Nephron (organoid): ENCODE data around the gene XPC.

ENCODE experiments used
- H3K27ac Mint-ChIP-seq, 3 experiments: 2 replicates each; pipeline ENCODE4 v1.8.0; 2020; ENCODE audit warnings: mixed read lengths in 3 of 3, mild to moderate bottlenecking in 2 of 3, moderate library complexity in 1 of 3
- H3K27me3 Mint-ChIP-seq: 2 replicates; pipeline ENCODE4 v1.8.0; 2021; ENCODE audit warnings: low read depth, mild to moderate bottlenecking, moderate library complexity, mixed read lengths
- H3K36me3 Mint-ChIP-seq: 2 replicates; pipeline ENCODE4 v1.8.0; 2020; ENCODE audit warnings: low read depth, mixed read lengths
- H3K4me1 Mint-ChIP-seq: 2 replicates; pipeline ENCODE4 v1.8.0; 2020; ENCODE audit warnings: mixed read lengths
- H3K4me3 Mint-ChIP-seq, 3 experiments: 2 replicates each; pipeline ENCODE4 v1.8.0; 2020; ENCODE audit warnings: mild to moderate bottlenecking in 3 of 3, mixed read lengths in 3 of 3, moderate library complexity in 2 of 3
- H3K9me3 Mint-ChIP-seq: 2 replicates; pipeline ENCODE4 v1.8.0; 2020; ENCODE audit warnings: mixed read lengths
- TF ChIP-seq, protein P1 (sequence below), 3 experiments: fragments of 200-600 bp; sonication (generic); IDR thresholded peaks; one replicate each; pipeline ENCODE4 v1.5.0; 2021; ENCODE audit warnings: antibody characterized with exemption in 3 of 3; ENCODE audit not compliant: unreplicated experiment in 3 of 3

The XPC gene

DNA sequence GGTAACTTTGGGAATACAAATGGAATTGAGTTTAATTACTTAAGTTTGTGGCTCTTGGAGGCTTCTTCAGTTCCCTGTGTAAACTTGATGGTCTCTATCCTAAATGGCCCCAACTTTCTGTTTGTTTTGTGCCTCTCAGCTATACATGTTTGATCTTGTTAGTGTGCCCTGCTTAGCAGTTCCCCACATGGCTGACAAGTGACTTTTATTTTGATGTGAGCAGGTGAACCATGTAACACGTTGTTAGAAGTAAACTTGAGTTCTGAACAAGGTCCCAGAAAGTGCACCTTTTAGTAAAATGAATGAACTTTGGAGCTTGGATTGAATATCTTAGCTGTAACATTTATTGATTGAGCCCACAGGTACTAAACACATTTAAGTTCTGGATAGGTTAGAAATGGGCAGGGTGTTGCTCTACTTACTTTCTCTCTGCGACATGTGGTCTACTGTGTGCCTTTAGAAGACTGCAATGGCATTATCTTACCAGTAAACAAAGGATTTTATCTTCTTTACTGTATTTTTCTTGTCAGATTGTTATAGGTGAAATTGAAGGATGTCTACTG is 4.7 kb upstream of the XPC start:
- Mint-ChIP-seq H3K9me3 (no peaks in the 10 kb centered on the region), H3K27me3 (no peaks in the 10 kb centered on the region), H3K36me3 (peaks cover 43% of the 10 kb centered on the region), H3K4me1 (peaks cover 16% of the 10 kb centered on the region), H3K4me3 (no peak overlapping the region), H3K27ac (no peak overlapping the region)
- TF ChIP-seq, protein P1, sequence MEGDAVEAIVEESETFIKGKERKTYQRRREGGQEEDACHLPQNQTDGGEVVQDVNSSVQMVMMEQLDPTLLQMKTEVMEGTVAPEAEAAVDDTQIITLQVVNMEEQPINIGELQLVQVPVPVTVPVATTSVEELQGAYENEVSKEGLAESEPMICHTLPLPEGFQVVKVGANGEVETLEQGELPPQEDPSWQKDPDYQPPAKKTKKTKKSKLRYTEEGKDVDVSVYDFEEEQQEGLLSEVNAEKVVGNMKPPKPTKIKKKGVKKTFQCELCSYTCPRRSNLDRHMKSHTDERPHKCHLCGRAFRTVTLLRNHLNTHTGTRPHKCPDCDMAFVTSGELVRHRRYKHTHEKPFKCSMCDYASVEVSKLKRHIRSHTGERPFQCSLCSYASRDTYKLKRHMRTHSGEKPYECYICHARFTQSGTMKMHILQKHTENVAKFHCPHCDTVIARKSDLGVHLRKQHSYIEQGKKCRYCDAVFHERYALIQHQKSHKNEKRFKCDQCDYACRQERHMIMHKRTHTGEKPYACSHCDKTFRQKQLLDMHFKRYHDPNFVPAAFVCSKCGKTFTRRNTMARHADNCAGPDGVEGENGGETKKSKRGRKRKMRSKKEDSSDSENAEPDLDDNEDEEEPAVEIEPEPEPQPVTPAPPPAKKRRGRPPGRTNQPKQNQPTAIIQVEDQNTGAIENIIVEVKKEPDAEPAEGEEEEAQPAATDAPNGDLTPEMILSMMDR (IDR thresholded peaks at IDR 0.05; ENCODE audit: unreplicated experiment in 3 of 3), result no peak

GRCh38 chr3:14181253-14181652 is 2.9 kb upstream of the XPC start:
- no peaks in the 10 kb centered on the region for H3K27me3 Mint-ChIP-seq
- peaks cover 30% of the 10 kb centered on the region for H3K4me1 Mint-ChIP-seq
- H3K27ac Mint-ChIP-seq, result no peak overlapping the region
- H3K36me3 Mint-ChIP-seq, result peaks cover 33% of the 10 kb centered on the region
- H3K9me3 Mint-ChIP-seq, result no peaks in the 10 kb centered on the region
- TF ChIP-seq, protein P1 (IDR thresholded peaks at IDR 0.05; ENCODE audit: unreplicated experiment in 3 of 3), result no peak
- H3K4me3 Mint-ChIP-seq, result peak overlapping the region; percentile 46 to 64 (median 59)

DNA sequence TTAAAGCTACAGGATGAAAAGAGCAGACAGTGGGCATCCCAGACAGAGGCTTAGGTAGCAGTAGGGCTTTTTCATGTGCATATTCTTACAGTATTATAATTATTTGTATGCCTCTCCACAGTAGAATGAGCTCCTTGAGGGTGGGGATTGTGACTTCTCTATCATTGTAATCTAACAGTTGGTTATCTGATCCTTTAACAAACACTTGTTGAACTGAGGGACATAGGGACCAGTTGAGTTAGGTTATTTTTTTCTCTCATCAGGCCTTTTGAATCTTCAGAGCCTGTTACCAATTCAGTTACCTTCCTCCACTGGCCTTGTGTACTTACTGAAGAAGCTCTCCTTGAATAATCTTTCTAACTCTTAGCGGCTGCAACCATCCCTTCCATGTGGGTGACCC is 1.4 kb upstream of the XPC start:
- H3K27me3 Mint-ChIP-seq, result no peaks in the 10 kb centered on the region
- peaks cover 27% of the 10 kb centered on the region for H3K36me3 Mint-ChIP-seq
- peaks cover 43% of the 10 kb centered on the region for H3K4me1 Mint-ChIP-seq
- H3K27ac Mint-ChIP-seq, result peak overlapping the region in 2 of 3 experiments; percentile 16 to 56
- H3K4me3 Mint-ChIP-seq, result peak overlapping the region; percentile 92 to 99 (median 92)
- no peaks in the 10 kb centered on the region for H3K9me3 Mint-ChIP-seq
- TF ChIP-seq, protein P1 (IDR thresholded peaks at IDR 0.05; ENCODE audit: unreplicated experiment in 3 of 3), result no peak

DNA sequence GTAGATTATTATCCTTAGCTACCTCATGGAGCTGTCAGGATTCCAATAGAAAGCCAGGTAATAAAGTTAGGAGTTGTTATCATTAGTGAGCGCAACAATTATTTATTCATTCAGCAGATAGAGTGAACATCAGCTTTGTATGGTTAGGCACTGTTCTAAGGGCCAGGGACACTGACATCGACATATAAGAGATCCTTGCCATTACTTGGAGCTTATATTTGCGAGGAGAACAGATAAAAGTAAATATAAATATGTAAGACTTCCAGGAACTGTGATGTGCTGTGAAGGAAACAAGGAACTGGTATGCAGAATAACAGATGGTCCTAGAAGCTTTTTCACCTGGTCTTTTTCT is 689 bp upstream of the XPC start:
- H3K36me3 Mint-ChIP-seq, result peaks cover 26% of the 10 kb centered on the region
- H3K9me3 Mint-ChIP-seq, result no peaks in the 10 kb centered on the region
- TF ChIP-seq, protein P1 (IDR thresholded peaks at IDR 0.05; ENCODE audit: unreplicated experiment in 3 of 3), result no peak
- no peaks in the 10 kb centered on the region for H3K27me3 Mint-ChIP-seq
- H3K4me1 Mint-ChIP-seq, result peaks cover 43% of the 10 kb centered on the region
- peak overlapping the region; percentile 91 to 98 (median 94) for H3K27ac Mint-ChIP-seq
- peak overlapping the region; percentile 92 to 99 (median 92) for H3K4me3 Mint-ChIP-seq

GRCh38 chr3:14177580-14178246 is 688 bp downstream of the XPC start:
- TF ChIP-seq, protein P1 (IDR thresholded peaks at IDR 0.05; ENCODE audit: unreplicated experiment in 3 of 3), result no peak
- H3K36me3 Mint-ChIP-seq, result peaks cover 18% of the 10 kb centered on the region
- H3K27ac Mint-ChIP-seq, result peak overlapping the region; percentile 85 to 98 (median 91)
- no peaks in the 10 kb centered on the region for H3K27me3 Mint-ChIP-seq
- peaks cover 43% of the 10 kb centered on the region for H3K4me1 Mint-ChIP-seq
- H3K9me3 Mint-ChIP-seq, result no peaks in the 10 kb centered on the region
- H3K4me3 Mint-ChIP-seq, result peak overlapping the region; percentile 92 to 99 (median 92)
